PC-9 (cell line): Measurements from ENCODE around the gene GNRHR.

Experiments
- EZH2 ChIP-seq: fragments of 200-600 bp; sonication (generic); IDR thresholded peaks from 2 replicates; pipeline ENCODE4 v1.8.0; 2017; ENCODE audit warnings: antibody characterized with exemption, low read depth
- TF ChIP-seq, protein P1 (sequence below): fragments of 200-600 bp; sonication (generic); conservative IDR thresholded peaks from 2 replicates; pipeline ENCODE4 v1.6.1; 2017; ENCODE audit warnings: mixed run types, antibody characterized with exemption, mild to moderate bottlenecking, moderate library complexity

- TF ChIP-seq EZH2, result no peak
- TF ChIP-seq, protein P1, sequence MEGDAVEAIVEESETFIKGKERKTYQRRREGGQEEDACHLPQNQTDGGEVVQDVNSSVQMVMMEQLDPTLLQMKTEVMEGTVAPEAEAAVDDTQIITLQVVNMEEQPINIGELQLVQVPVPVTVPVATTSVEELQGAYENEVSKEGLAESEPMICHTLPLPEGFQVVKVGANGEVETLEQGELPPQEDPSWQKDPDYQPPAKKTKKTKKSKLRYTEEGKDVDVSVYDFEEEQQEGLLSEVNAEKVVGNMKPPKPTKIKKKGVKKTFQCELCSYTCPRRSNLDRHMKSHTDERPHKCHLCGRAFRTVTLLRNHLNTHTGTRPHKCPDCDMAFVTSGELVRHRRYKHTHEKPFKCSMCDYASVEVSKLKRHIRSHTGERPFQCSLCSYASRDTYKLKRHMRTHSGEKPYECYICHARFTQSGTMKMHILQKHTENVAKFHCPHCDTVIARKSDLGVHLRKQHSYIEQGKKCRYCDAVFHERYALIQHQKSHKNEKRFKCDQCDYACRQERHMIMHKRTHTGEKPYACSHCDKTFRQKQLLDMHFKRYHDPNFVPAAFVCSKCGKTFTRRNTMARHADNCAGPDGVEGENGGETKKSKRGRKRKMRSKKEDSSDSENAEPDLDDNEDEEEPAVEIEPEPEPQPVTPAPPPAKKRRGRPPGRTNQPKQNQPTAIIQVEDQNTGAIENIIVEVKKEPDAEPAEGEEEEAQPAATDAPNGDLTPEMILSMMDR, result no peak
These were observed 11.7 kb upstream of the GNRHR start for GRCh38 chr4:67765928-67766327.
